IMR-90 (cell line): ENCODE data around the gene KCNG4. TPM values are rescaled to one million over a fixed set of nuclear protein-coding genes. Genes with fewer than 3 reads are reported as not detected.

Source experiments
- ATAC-seq: fragments of 200-7000 bp; cut with Tn5 transposase; 2 replicates; pipeline ENCODE4 v1.9.1; 2020; ENCODE audit warnings: low read depth, mild to moderate bottlenecking, moderate library complexity
- BruUV-seq: library from RNA; stranded (reverse); fragments of 400-500 nt; replicated peaks from 2 replicates; lab custom pipeline; 2021; lab: Mats Ljungman, UMichigan
- CTCF ChIA-PET: fragments of 300-600 bp; formaldehyde crosslinking; extraction: SDS; loops from one replicate; lab custom pipeline; 2021; ENCODE audit warnings: antibody characterized with exemption; lab: Yijun Ruan, JAX
- POLR2A ChIA-PET: fragments of 300-600 bp; sonication (Branson Sonifier 250); formaldehyde crosslinking; loops from one replicate; lab custom pipeline; 2022; ENCODE audit warnings: antibody characterized with exemption; ENCODE audit not compliant: unreplicated experiment; lab: Charles Lee
- DNase-seq: peaks from one replicate; pipeline ENCODE4 v3.0.0; 2013
- H2AFZ ChIP-seq: replicated peaks from 2 replicates; pipeline ENCODE3; 2013; ENCODE audit warnings: low read length, mild to moderate bottlenecking; ENCODE audit not compliant: poor library complexity
- H2AK5ac ChIP-seq: 2 replicates; pipeline ENCODE4 v1.6.1; 2013; ENCODE audit warnings: low read depth, low read length, inconsistent platforms
- H2AK9ac ChIP-seq: replicated peaks from 2 replicates; pipeline ENCODE3; 2013; ENCODE audit warnings: mild to moderate bottlenecking, low read depth, low read length, moderate library complexity; ENCODE audit not compliant: poor library complexity
- H2BK120ac ChIP-seq: 2 replicates; pipeline ENCODE4 v1.6.1; 2013; ENCODE audit warnings: low read depth, low read length, inconsistent platforms
- H2BK15ac ChIP-seq: 3 replicates; pipeline ENCODE4 v1.6.1; 2013; ENCODE audit warnings: low read depth, low read length, inconsistent platforms
- H2BK20ac ChIP-seq: 2 replicates; pipeline ENCODE4 v1.6.1; 2013; ENCODE audit warnings: low read depth, mild to moderate bottlenecking, inconsistent platforms, low read length, moderate library complexity
- H2BK5ac ChIP-seq: 2 replicates; pipeline ENCODE4 v1.6.1; 2013; ENCODE audit warnings: mild to moderate bottlenecking, low read depth, low read length, inconsistent platforms; ENCODE audit not compliant: poor library complexity, severe bottlenecking
- H3K14ac ChIP-seq: replicated peaks from 2 replicates; pipeline ENCODE4 v1.6.1; 2013; ENCODE audit warnings: low read depth, low read length, inconsistent platforms
- H3K18ac ChIP-seq: 2 replicates; pipeline ENCODE4 v1.6.1; 2013; ENCODE audit warnings: low read depth, low read length, control low read depth
- H3K23ac ChIP-seq: 2 replicates; pipeline ENCODE4 v1.6.1; 2013; ENCODE audit warnings: low read depth, low read length, inconsistent platforms
- H3K27ac ChIP-seq: 2 replicates; pipeline ENCODE4 v1.5.1; 2013; ENCODE audit warnings: mild to moderate bottlenecking, control low read depth, low read length; ENCODE audit not compliant: insufficient read depth
- H3K27me3 ChIP-seq: 2 replicates; pipeline ENCODE4 v1.6.1; 2013; ENCODE audit warnings: low read length; ENCODE audit not compliant: control insufficient read depth, insufficient read depth
- H3K36me3 ChIP-seq: 2 replicates; pipeline ENCODE4 v1.6.1; 2013; ENCODE audit warnings: low read length, mixed read lengths; ENCODE audit not compliant: control insufficient read depth, insufficient read depth
- H3K4ac ChIP-seq: 2 replicates; pipeline ENCODE4 v1.6.1; 2013; ENCODE audit warnings: low read depth, low read length, inconsistent platforms
- H3K4me1 ChIP-seq: 2 replicates; pipeline ENCODE4 v1.6.1; 2013; ENCODE audit warnings: low read length, mixed read lengths; ENCODE audit not compliant: control insufficient read depth, insufficient read depth
- H3K4me2 ChIP-seq: 2 replicates; pipeline ENCODE4 v1.6.1; 2013; ENCODE audit warnings: low read depth, mild to moderate bottlenecking, control low read depth, low read length, moderate library complexity
- H3K4me3 ChIP-seq: 2 replicates; pipeline ENCODE4 v1.5.1; 2013; ENCODE audit warnings: low read depth, mild to moderate bottlenecking, control low read depth, low read length, moderate library complexity; ENCODE audit not compliant: insufficient read depth
- H3K56ac ChIP-seq: 2 replicates; pipeline ENCODE4 v1.6.1; 2013; ENCODE audit warnings: low read length, inconsistent platforms; ENCODE audit not compliant: insufficient read depth; ENCODE audit errors: extremely low read depth
- H3K79me1 ChIP-seq, 2 experiments: 2 replicates each; pipeline ENCODE4 v1.6.1; 2013; ENCODE audit warnings: low read length in 2 of 2, inconsistent platforms in 1 of 2, low read depth in 1 of 2
- H3K9ac ChIP-seq: 2 replicates; pipeline ENCODE4 v1.6.1; 2013; ENCODE audit warnings: low read depth, low read length, control low read depth
- H3K9me1 ChIP-seq: 2 replicates; pipeline ENCODE4 v1.6.1; 2013; ENCODE audit warnings: low read length, inconsistent platforms; ENCODE audit not compliant: insufficient read depth
- H3K9me3 ChIP-seq: 2 replicates; pipeline ENCODE4 v1.6.1; 2013; ENCODE audit warnings: low read length; ENCODE audit not compliant: control insufficient read depth, insufficient read depth
- H4K20me1 ChIP-seq: 2 replicates; pipeline ENCODE4 v1.6.1; 2013; ENCODE audit warnings: low read length, inconsistent platforms; ENCODE audit not compliant: insufficient read depth
- H4K5ac ChIP-seq: 2 replicates; pipeline ENCODE4 v1.6.1; 2013; ENCODE audit warnings: mild to moderate bottlenecking, low read depth, low read length, control low read depth
- H4K8ac ChIP-seq, 2 experiments: 2 replicates each; pipeline ENCODE4 v1.6.1; 2013; ENCODE audit warnings: low read depth in 2 of 2, low read length in 2 of 2, control low read depth in 1 of 2, inconsistent platforms in 1 of 2
- H4K91ac ChIP-seq: 2 replicates; pipeline ENCODE4 v1.6.1; 2013; ENCODE audit warnings: low read depth, low read length, inconsistent platforms; ENCODE audit not compliant: insufficient read depth
- CHD1 ChIP-seq: IDR thresholded peaks from 2 replicates; pipeline ENCODE4 v1.6.1; 2012; ENCODE audit warnings: low read depth, low read length, improper control_type of control experiment
- POLR2A ChIP-seq: IDR thresholded peaks from 2 replicates; pipeline ENCODE4 v1.6.1; 2012; ENCODE audit warnings: mild to moderate bottlenecking, low read depth, low read length
- RAD21 ChIP-seq: IDR thresholded peaks from 2 replicates; pipeline ENCODE4 v1.6.1; 2012; ENCODE audit warnings: low read length, improper control_type of control experiment
- RCOR1 ChIP-seq: IDR thresholded peaks from 2 replicates; pipeline ENCODE4 v1.6.1; 2012; ENCODE audit warnings: mild to moderate bottlenecking, low read length, improper control_type of control experiment; ENCODE audit not compliant: insufficient replicate concordance
- WGBS, 2 experiments: methylation state at CpG; one replicate each; pipeline versions ENCODE4 v1.1.5 to v1.1.7; 2013; ENCODE audit warnings: missing lambda C conversion rate in 2 of 2; ENCODE audit not compliant: insufficient read length in 1 of 2; ENCODE audit errors: extremely low coverage in 2 of 2; 5-methylcytosine and 5-hydroxymethylcytosine counted together
- dilution Hi-C: fragments of 300-500 bp; cut with HindIII; formaldehyde crosslinking; loops from one replicate; pipeline ENCODE4 v1.14.3; 2018; ENCODE audit warnings: low sequenced_read_pairs; ENCODE audit not compliant: unreplicated experiment
- in situ Hi-C: fragments of 300-500 bp; cut with MboI; formaldehyde crosslinking; loops from 3 replicates; pipeline ENCODE4 v1.14.3; 2019; ENCODE audit warnings: low sequenced_read_pairs, inconsistent platforms, mixed read lengths
- intact Hi-C: fragments of 100-400 bp; cut with micrococcal nuclease; formaldehyde crosslinking; loops from 2 replicates; pipeline ENCODE4 v1.10.0; 2022
- polyA plus RNA-seq, 3 experiments: library from polyadenylated mRNA; depleted of rRNA; stranded (reverse); fragments of >200 nt; gene quantifications; 2 replicates each; pipeline ENCODE4 v1.2.3, GENCODE V29; 2012; ENCODE audit warnings: low replicate concordance in 1 of 3
- total RNA-seq: library from RNA; depleted of rRNA; stranded (reverse); fragments of >200 nt; gene quantifications from 2 replicates; pipeline ENCODE4 v1.2.3, GENCODE V29; 2012
- TF ChIP-seq, protein P1 (sequence below): fragments of 150-350 bp; IDR thresholded peaks from 2 replicates; pipeline ENCODE4 v1.6.1; 2017; ENCODE audit warnings: mild to moderate bottlenecking, antibody characterized with exemption, low read length, low read depth
- TF ChIP-seq, protein P2 (sequence below): conservative IDR thresholded peaks from 2 replicates; pipeline ENCODE4 v1.5.1; 2012; ENCODE audit warnings: mild to moderate bottlenecking, low read depth, low read length, improper control_type of control experiment

The KCNG4 gene
- total and polyA plus RNA-seq, 2 of the 4 experiments (the other 2 are of a cell fraction), result not detected

DNA sequence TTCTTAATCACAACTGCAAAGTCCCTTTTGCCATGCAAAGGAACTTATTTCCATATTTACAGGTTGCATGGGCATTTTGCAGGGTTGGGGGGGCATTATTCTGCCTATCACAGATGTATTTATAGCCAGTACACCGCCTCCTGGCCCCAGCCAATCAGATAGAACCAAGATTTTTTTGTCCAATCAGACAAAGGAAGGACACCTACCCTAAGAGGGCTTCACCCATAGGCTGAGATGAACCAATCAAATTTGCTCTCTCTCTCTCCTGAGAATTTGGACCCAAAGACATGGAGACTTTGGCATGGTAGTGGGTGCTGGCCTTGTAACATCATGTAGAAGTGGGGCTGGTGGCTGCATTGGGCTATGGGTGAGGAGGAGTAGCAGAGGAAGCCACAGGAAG lies 3.9 kb upstream of the KCNG4 start:
- TF ChIP-seq RCOR1 (no peak), POLR2A (no peak), CHD1 (no peak), RAD21 (no peak)
- TF ChIP-seq, protein P1, sequence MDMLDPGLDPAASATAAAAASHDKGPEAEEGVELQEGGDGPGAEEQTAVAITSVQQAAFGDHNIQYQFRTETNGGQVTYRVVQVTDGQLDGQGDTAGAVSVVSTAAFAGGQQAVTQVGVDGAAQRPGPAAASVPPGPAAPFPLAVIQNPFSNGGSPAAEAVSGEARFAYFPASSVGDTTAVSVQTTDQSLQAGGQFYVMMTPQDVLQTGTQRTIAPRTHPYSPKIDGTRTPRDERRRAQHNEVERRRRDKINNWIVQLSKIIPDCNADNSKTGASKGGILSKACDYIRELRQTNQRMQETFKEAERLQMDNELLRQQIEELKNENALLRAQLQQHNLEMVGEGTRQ, result no peak
- TF ChIP-seq, protein P2, sequence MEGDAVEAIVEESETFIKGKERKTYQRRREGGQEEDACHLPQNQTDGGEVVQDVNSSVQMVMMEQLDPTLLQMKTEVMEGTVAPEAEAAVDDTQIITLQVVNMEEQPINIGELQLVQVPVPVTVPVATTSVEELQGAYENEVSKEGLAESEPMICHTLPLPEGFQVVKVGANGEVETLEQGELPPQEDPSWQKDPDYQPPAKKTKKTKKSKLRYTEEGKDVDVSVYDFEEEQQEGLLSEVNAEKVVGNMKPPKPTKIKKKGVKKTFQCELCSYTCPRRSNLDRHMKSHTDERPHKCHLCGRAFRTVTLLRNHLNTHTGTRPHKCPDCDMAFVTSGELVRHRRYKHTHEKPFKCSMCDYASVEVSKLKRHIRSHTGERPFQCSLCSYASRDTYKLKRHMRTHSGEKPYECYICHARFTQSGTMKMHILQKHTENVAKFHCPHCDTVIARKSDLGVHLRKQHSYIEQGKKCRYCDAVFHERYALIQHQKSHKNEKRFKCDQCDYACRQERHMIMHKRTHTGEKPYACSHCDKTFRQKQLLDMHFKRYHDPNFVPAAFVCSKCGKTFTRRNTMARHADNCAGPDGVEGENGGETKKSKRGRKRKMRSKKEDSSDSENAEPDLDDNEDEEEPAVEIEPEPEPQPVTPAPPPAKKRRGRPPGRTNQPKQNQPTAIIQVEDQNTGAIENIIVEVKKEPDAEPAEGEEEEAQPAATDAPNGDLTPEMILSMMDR, result no peak
- Histone ChIP-seq H2BK120ac (no peak overlapping the region), H4K8ac (no peak overlapping the region), H4K91ac (no peak overlapping the region), H2AK5ac (no peak overlapping the region), H3K27me3 (peaks cover 70% of the 10 kb centered on the region), H3K36me3 (no peaks in the 10 kb centered on the region), H3K9ac (no peak overlapping the region), H3K14ac (no peak overlapping the region), H3K56ac (no peak overlapping the region), H4K20me1 (no peaks in the 10 kb centered on the region), H2AK9ac (no peak overlapping the region), H3K4ac (no peak overlapping the region), H2BK15ac (no peak overlapping the region), H3K9me1 (no peaks in the 10 kb centered on the region), H2BK5ac (no peak overlapping the region), H3K4me2 (no peak overlapping the region), H4K5ac (no peak overlapping the region), H3K4me1 (no peaks in the 10 kb centered on the region; the same call in 1 of the 2 replicates), H3K18ac (no peak overlapping the region), H2AFZ (no peak overlapping the region), H3K9me3 (peaks cover 7% of the 10 kb centered on the region), H3K23ac (no peak overlapping the region), H2BK20ac (no peak overlapping the region), H3K27ac (no peak overlapping the region), H3K4me3 (no peak overlapping the region), H3K79me1 (no peaks in the 10 kb centered on the region)
- intact Hi-C loops, result no loop called here
- ChIA-PET POLR2A (no interaction called here), CTCF (no interaction called here)
- ATAC-seq, result no peak
- no CpG with 5 or more reads among the region's 1 CpG for WGBS, 2 experiments
- dilution Hi-C loops, result no loop called here
- no peak for DNase-seq
- BruUV-seq, result no TSS peak
- in situ Hi-C loops, result no loop called here
